RPMI7951 (cell line): ENCODE measurements around the gene CEACAM16. TPM values are rescaled to one million over a fixed set of nuclear protein-coding genes. Genes with fewer than 3 reads are reported as not detected.

ENCODE experiments used
- DNase-seq: peaks from one replicate; pipeline ENCODE4 v3.0.0-alpha.2; 2012; ENCODE audit warnings: low read depth
- total RNA-seq: library from RNA; depleted of rRNA; stranded (reverse); fragments of >200 nt; shearing (Covaris generic); gene quantifications from 2 replicates; pipeline ENCODE4 v1.2.3, GENCODE V29; 2014

Gene CEACAM16
- total RNA-seq, 1 experiment from 2014 or later: not detected

DNA sequence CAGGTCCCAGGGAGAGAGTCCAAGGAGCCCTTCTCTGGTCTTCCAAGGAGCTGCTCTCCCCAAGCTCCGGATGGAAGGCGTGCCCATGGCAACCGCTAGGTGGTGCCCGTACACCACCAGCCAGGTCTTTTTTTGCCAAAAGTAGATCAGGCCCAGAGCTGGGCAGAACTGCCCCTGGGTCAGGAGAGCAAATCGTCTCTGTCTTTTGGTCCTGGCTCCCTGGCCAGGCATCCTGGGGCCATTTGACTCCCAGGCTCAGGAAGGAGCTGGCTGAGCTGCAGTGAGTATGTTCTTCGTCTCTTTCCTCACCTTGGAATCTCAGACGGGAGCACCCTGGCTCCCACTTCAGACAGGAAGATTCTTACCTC lies 25.0 kb downstream of the CEACAM16 start:
- DNase-seq: peak; percentile 85

DNA sequence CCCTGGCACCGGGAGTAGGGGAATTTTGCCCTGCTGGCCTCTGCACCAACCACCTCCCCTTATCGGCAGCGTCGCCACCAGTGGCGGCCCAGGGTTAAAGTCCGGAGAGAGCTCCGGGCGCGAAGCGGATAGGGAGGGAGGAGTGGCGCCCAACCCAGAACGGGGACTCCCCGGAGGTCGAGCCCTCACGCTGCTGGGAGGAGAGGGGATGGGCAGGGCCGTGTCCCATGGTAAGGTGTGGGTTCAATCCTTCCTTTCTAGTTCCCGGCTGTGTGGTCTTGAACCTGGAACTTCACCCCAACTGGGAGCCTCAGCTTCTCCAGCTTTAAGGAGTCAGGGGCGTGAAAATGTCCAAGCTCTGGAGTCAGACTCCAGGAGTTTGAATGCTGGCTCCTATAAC lies 26.3 kb downstream of the CEACAM16 start:
- no peak for DNase-seq

DNA sequence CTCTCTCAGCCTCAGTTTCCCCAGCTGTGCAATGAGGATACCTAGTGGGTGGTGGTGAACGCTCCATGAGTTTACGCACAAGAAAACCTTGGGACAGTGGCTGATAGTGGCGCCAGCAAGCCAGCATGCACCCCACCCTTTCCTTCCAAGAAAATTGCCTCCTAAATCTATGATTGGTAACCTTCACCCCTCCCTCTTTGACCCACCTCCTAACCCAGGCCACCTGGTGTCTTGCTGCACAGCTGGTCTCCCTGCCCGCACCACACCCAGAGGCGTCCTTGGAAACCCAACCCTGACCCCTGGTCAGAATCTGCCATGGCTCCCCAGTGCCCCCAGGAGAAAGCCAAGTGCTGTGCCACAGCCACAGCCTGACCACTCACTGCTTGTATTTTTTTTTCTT lies 26.7 kb downstream of the CEACAM16 start:
- DNase-seq: no peak

DNA sequence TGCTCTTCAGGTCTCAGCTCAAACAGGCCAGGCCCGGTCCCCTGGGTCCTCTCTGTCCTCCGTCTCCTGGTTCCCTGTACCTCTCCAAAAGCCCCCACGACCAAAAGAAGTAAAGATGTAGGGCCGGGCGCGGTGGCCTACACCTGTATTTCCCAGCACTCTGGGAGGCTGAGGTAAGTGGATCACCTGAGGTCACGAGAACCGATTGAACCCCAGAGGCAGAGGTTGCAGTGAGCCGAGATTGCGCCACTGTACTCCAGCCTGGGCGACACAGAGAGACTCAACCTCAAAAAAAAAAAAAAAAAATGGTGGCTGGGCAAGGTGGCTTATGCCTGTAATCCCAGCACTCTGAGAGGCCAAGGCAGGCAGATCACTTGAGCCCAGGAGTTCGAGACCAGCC lies 27.5 kb downstream of the CEACAM16 start:
- DNase-seq: no peak

DNA sequence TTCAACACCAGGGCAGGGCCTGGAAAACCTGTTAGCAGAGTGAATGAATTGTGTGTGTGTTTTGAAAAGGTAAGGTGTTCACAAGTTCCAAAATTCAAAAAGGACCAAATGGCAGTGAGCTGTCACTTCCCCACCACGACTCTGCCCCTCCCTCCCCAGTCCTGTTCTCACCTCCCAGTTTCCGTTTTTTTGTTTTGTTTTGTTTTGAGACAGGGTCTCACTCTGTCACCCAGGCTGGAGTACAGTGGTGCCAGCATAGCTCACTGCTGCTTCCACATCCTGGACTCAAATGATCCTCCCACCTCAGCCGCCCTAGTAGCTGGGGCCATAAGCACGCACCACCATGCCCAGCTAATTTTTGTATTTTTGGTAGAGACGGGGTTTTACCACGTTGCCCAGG lies 29.2 kb downstream of the CEACAM16 start:
- no peak for DNase-seq

DNA sequence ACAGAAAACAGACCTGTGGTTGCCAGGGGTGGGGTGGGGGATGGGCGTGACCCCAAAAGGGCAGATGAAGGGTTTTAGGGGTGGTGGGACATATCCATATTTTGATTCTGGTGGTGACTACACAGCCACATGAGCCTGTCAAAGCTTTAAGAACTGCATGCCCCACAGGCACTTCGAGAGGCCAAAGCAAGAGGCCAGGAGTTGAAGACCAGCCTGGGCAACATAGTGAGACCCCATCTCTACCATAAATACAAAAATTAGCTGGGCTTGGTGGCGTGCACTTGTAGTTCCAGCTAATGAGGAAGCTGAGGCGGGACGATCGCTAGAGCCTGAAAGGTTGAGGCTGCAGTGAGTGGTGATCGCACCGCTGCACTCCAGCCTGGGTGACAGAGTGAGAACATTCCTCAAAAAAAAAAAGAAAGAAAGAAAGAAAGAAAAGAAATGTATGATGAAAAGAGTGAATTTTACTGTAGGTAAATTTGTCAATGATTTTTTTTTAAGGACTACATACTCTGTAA lies 30.6 kb downstream of the CEACAM16 start:
- DNase-seq: no peak

DNA sequence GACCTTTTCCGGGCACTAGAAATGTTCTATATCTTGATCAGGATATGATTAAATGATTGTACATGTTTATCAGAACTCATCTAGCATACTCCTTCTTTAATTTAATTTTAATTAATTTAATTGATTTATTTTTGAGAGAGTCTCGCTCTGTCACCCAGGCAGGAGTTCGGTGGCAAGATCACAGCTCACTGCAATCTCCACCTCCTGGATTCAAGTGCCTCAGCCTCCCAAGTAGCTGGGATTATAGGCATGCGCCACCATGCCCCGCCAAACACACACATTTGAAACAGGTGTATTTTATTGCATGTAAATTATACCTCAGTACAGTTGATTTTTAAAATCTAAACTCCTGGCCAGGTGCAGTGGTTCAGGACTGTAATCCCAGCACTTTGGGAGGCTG lies 32.1 kb downstream of the CEACAM16 start:
- DNase-seq: no peak

DNA sequence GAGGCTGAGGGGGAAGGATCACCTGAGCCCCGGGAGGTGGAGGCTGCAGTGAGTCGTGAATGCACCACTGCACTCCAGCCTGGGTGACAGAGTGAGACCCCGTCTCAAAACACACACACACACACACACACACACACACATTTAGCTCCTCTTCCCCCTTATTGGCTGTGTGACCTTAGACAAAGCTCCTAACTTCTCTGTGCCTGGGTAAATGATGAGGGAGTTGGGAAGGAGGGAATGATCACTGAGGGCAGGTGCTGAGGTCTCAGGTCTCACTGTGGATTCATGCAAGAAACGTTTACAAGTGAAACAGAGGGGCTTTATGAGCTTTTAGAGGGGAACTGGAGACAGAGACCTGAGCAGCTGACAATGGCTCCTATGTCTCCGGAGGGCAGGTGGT lies 32.7 kb downstream of the CEACAM16 start:
- DNase-seq: no peak

DNA sequence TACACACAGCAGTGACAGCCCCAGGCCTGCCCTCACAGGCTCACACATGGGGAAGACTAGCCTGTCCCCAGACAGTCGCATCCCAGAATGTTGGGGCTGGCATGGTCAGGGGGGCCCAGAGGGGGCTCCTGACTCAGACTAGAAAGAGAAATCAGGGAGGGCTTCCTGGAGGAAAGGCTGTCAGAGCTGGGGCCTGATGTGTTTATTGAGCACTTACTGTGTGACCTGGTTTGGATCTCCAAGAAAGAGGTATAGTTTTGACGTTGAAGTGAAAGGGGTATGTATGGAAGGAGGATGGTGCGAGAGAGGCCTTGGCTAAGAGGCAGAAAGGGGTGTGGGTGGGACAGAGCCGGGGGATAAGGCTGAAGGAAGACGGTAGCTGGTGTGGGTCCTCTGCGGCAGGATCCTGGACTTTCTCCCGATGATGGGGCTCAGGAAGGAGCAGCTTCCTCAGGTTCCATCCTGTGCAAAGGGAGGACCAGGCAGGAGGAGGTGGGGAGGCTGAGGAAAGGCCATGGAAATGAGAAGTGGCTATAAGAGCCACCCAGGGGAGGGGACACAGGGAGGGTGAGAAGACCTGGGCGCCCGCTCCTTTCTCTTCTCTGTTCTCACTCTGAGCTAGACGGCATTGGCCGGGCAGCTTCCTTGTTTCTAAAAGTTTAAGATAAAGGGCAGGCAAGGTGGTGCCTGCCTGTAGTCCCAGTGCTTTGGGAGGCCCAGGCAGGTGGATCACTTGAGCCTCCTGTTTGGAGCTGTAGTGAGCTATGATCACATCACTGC lies 33.5 kb downstream of the CEACAM16 start:
- DNase-seq: no peak

DNA sequence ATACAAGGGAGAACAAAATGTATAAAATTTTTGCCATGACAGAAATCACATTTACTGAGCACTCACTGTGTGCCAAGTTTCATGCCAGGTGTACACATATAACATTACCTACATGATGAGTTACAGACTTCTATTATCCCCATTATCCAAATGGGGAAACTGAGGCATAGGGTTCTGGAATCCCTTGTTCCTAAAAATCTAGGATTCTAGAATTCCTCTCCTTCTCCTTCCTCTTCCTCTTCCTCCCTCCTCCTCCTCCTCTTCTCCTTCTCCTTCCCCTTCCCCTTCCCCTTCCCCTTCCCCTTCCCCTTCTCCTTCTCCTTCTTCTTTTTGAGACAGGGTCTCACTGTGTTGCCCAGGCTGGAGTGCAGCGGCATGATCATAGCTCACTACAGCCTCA lies 35.4 kb downstream of the CEACAM16 start:
- DNase-seq: no peak

DNA sequence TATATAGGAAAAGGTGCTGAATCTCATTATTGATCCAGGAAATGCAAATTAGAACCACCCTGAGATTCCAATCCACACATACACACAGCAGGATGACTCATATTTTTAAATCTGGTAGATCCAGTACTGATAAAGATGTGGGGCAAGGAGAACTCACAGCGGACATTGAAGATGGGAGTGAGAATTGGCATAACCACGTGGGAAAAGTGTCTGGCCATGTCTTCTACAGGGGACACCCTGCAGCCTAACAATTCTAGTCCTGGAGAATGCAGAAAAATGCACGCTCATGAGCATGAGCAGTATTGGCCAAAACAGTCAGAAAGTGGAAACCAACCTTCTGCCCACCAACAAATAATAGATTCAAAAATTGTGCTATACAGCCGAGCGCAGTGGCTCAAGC lies 36.1 kb downstream of the CEACAM16 start:
- peak; percentile 74 for DNase-seq

DNA sequence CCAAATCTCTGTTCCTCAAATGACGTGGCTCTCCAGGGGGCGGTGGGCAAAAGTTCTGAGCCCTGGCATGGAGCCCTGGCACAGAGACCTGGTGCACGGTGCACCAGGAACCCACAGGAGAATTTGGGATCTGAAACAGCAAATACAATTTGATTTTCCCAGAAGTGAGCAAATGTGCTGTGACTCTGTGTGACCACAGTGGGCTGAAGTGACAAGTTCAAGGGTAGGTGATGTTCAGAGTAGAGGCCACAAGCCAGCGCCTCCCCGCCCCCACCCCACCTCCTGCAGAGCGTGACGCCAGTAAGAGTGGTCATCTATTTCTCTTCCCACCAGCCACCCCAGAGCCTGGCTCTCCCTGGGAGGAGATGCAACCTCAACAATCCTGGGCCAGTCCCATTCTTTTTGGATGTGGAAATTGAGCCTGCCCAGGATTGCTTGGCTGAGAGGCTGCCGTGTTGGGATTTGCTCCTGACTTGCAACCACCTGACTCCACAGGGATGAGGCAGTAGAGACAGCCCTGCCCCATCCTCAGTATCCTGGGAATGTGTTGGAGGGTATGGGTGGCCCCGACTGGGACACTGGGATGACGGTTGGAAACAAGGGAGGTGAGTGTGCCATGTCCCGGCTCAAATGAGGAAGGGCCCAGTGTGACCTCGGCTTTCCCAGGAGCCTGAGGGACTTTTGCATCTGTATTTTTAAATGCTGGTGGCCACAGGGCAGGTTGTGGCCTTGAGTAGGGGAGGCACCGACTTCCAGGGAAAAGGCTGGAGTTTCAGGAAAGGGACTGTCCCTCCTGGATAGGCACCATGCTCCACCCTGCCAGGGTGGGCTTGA lies 38.5 kb downstream of the CEACAM16 start:
- DNase-seq: peak; percentile 73

DNA sequence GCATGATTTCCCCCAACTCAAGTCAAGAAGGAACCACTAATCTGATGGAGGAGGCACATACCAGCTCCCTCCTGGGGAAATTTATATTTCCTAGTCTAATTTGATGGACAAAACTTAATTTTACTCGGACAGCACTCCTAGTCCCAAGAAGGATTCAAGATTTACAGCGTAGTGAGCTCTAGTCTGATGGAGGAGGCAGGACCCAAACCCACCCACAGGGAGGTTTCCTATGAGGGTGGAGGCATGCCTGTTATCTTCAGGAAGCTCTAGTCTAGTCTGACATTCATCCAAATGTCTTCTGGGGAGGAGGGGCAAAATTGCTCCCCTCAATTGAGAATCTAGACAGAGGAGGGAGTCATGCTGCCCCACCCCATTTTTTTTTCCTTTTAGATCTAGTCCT lies 39.2 kb downstream of the CEACAM16 start:
- DNase-seq: no peak

DNA sequence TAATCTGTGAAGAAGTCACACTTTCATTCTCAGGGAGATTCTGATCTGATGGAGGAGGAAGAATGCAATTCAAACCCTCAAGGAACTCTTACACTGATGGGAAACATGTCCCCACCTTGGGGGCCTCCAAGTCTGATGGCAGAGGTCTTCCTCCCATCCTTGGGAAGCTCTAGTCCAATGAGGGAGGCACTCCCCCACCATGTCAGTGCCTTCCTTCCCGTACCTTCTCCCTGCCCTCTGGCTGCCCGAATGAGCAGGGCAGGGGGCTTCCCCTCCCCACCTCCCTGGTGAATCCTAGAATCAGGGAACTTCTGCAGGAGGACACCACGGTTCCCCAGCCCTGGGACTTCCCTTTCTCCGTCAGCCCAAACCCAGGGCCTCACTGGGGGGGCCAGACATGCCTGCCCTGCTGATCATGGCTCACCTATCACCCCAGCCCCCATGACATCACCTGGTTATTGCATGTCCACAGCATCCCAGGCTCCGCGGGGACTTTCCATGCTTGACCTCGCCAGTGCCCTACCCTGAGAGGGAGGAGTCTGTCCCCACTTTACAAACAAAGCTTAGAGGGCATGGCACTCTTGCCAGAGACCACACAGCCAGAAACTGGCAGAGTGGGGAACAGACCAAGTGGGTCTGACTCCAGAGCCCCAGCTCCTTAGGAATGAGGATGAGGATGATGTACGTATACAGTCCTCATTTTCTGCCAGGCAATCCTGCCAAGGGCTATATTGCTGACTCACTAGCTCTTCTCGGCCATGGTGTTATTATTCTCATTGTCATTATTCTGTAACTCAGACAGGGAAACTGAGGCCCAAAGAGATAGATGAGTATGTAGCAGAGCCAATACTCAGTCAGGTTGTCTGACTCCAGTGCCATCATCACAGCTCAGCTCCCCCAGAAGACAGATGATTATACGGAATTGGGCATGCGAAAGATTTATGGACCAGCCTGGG lies 39.9 kb downstream of the CEACAM16 start:
- peak; percentile 49 for DNase-seq

DNA sequence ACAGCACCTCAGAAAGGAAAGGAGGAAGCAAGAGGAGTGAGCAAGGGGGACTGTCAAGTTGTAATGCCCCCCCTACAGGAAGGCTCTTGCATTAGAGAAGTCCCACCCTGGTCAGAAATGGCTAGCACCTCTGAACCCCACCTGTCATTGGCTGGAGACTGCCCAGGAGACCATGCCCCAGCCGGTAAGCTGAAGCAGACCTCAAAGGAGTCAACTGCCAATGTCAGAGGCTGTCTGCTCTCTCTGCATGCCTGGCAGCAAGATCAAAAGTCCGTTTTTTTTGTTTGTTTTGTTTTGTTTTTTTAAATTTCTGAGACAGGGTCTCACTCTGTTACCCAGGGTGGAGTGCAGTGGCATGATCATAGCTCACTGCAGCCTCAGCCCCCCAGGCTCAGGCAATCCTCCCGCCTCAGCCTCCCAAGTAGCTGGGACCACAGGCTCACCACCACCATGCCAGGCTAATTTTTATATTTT lies 41.4 kb downstream of the CEACAM16 start:
- DNase-seq: no peak

DNA sequence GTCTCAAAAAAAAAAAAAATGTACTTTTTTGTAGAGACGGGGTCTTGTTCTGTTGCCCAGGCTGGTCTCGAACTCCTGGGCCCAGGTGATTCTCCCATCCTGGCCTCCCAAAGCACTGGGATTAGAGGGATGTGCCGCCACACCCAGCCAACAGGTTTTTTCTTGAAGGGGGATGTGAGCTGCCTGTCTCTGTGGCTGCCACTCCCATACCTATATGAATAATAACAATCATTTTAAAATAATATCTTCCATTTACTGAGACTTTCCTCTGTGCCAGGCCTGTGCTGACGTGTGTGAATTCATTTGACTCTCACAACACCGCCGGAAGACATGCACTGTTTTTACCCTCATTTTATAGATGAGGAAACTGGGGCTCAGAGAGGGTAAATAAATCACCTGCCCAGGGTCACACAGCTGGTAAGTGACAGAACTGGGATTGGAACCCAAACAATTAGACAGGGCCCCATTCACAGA lies 42.3 kb downstream of the CEACAM16 start:
- peak; percentile 49 for DNase-seq

DNA sequence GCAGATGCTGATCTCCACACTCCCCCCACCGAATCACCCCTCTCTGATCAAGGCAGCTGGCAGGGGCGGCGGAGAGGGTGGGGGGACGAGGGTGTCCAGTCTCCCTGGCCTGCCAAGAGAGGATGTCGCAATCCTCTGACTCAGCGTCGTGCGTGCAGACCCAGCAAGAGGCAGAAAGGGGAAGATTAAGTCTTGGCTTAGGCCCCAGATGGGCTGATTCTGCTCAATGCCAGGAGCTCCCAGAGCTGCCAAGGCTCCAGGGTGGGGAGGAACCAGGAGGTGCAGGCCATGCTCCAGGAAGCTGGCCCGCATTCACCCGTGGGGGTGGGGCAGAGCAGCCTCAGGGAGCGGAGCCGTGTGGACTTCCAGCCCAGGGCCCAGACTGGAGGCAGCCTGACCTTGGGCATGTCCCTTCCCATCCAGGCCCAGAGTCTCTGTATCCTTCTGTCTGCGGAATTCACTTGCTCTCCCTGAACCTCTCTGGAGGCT lies 42.9 kb downstream of the CEACAM16 start:
- peak; percentile 100 for DNase-seq

DNA sequence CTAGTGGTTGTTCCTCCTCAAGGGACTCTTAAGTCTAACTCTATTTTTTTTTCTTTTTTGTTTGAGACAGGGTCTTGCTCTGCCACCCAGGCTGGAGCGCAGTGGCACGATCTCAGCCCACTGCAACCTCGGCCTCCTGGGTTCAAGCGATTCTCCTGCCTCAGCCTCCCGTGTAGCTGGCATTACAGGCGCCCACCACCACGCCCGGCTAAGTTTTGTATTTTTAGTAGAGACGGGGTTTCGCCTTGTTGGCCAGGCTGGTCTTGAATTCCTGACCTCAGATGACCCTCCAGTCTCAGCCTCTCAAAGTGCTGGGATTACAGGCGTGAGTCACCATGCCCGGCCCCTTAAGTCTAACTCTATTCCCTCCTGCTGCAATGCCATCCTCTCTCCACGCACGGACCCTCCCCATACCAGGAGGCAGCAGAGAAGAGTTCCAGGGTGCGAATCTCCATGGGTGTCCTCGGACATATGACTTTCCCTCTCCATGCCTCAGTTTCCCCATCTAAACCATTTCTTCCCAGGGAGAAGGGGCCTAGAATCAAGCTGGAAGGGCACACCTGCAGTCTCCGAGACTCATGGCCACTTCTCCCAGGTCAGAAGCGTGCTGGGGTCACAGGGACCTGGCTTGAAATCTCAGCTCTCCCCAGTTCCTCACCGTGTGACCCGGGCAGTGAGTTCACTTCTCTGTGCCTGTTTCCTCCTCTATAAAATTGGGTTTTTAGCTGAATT lies 43.5 kb downstream of the CEACAM16 start:
- DNase-seq: peak; percentile 86

DNA sequence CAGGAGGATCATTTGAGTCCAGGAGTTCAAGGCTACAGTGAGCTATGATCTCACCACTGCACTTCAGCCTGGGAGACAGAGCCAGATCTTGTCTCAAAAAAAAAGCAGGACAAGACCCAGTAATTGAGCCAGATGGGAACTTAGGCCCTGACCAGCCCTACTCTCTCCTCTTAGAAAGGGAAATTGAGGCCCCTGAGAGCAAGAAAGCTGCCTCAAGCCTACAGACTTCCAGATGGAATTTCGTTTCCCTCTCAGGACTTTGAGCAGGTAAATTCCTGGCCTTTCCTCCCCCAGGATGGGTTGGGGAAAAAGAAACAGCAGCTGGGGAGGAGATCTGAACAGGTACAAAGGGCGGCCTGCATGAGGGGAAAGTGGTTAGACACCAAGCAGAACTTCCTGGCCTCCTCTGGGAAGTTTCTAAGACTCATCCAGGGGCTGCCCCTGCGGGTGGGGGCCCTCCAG lies 46.0 kb downstream of the CEACAM16 start:
- no peak for DNase-seq

DNA sequence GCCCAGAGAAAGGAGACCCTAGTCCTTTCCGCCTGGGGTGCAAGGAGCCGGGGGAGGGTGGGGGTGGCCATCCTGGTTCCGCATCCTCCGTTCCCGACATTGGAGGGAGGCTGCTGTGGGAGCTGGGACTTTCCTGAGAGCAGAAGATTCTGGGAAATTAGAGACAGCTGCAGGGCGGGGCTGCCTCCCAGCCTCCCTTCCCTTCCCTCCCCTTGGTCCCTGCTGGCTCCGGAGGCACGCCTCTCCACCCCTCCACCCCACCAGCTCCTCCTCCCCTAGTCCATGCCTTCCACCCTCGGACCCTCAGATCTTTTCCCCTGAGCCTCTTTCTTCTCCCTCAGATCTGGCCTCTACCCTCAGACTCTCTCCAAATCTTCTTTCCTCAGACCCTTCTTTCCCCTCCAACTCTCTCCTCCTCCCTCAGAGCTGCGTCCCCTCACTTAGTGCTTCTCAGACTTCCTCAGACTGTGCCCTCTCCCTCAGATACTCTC lies 46.4 kb downstream of the CEACAM16 start:
- DNase-seq: peak; percentile 88
